ENCODE results near the gene CARM1.

CARM1 gene

GRCh38 chr19:10839114-10840050, 32.0 kb upstream of the CARM1 start:
- no peak for TF ChIP-seq CTCF (IDR thresholded peaks at IDR 0.05; ENCODE audit: low read depth, low read length, missing control alignments)
- Histone ChIP-seq H3K4me3 (ENCODE audit: low read depth, low read length) (no peak overlapping the region), H3K27me3 (replicated peaks) (no peaks in the 10 kb centered on the region), H3K27ac (no peak overlapping the region), H3K36me3 (replicated peaks) (peaks cover 6% of the 10 kb centered on the region)
- no peak for DNase-seq
- in situ Hi-C loops (cut with HindIII; ENCODE audit: low pct_ligation_motif_present, low sequenced_read_pairs), result no loop called here

- TF ChIP-seq CTCF (IDR thresholded peaks at IDR 0.05; ENCODE audit: low read depth, low read length, missing control alignments), result no peak
- Histone ChIP-seq H3K27ac (no peak overlapping the region), H3K27me3 (replicated peaks) (no peaks in the 10 kb centered on the region), H3K4me3 (ENCODE audit: low read depth, low read length) (no peak overlapping the region), H3K36me3 (replicated peaks) (no peaks in the 10 kb centered on the region)
- in situ Hi-C loops (cut with HindIII; ENCODE audit: low pct_ligation_motif_present, low sequenced_read_pairs), result no loop called here
- no peak for DNase-seq
Observed at GRCh38 chr19:10842788-10843187, 28.6 kb upstream of the CARM1 start.

- no peak for TF ChIP-seq CTCF (IDR thresholded peaks at IDR 0.05; ENCODE audit: low read depth, low read length, missing control alignments)
- DNase-seq, result no peak
- Histone ChIP-seq H3K4me3 (ENCODE audit: low read depth, low read length) (no peak overlapping the region), H3K27ac (no peak overlapping the region), H3K36me3 (replicated peaks) (no peaks in the 10 kb centered on the region), H3K27me3 (replicated peaks) (no peaks in the 10 kb centered on the region)
- in situ Hi-C loops (cut with HindIII; ENCODE audit: low pct_ligation_motif_present, low sequenced_read_pairs), result no loop called here
Observed at GRCh38 chr19:10846500-10847202, 24.7 kb upstream of the CARM1 start.

GRCh38 chr19:10848230-10848856, 23.0 kb upstream of the CARM1 start, which contains the start of gene C19orf38:
C19orf38 (plus strand) TSS chr19:10848415; CDS start chr19:10848509, 94 bp downstream.
- H3K27ac ChIP-seq, result no peak within 1 kb of the TSS
- in situ Hi-C loops (cut with HindIII; ENCODE audit: low pct_ligation_motif_present, low sequenced_read_pairs), result no loop called here
- no peak for TF ChIP-seq CTCF (IDR thresholded peaks at IDR 0.05; ENCODE audit: low read depth, low read length, missing control alignments)
- no peak for DNase-seq
- H3K36me3 ChIP-seq (replicated peaks), result no peaks in the 10 kb centered on the region
- no peaks in the 10 kb centered on the region for H3K27me3 ChIP-seq (replicated peaks)
- no peak within 1 kb of the TSS for H3K4me3 ChIP-seq (ENCODE audit: low read depth, low read length)

- no peak for DNase-seq
- in situ Hi-C loops (cut with HindIII; ENCODE audit: low pct_ligation_motif_present, low sequenced_read_pairs), result no loop called here
- H3K27me3 ChIP-seq (replicated peaks), result no peaks in the 10 kb centered on the region
- no peaks in the 10 kb centered on the region for H3K36me3 ChIP-seq (replicated peaks)
- H3K4me3 ChIP-seq (ENCODE audit: low read depth, low read length), result no peak overlapping the region
- no peak overlapping the region for H3K27ac ChIP-seq
- no peak for TF ChIP-seq CTCF (IDR thresholded peaks at IDR 0.05; ENCODE audit: low read depth, low read length, missing control alignments)
Observed at GRCh38 chr19:10850631-10851030, 20.7 kb upstream of the CARM1 start.

Measured in brain microvascular endothelial cell (primary cell).